Inflammatory macrophage treated with lipopolysaccharide for 4 hours (primary cell): ENCODE data around the gene UPF2.

Experiments
- DNase-seq: peaks from one replicate; pipeline ENCODE4 v3.0.0-alpha.2; 2020

UPF2 gene

DNA sequence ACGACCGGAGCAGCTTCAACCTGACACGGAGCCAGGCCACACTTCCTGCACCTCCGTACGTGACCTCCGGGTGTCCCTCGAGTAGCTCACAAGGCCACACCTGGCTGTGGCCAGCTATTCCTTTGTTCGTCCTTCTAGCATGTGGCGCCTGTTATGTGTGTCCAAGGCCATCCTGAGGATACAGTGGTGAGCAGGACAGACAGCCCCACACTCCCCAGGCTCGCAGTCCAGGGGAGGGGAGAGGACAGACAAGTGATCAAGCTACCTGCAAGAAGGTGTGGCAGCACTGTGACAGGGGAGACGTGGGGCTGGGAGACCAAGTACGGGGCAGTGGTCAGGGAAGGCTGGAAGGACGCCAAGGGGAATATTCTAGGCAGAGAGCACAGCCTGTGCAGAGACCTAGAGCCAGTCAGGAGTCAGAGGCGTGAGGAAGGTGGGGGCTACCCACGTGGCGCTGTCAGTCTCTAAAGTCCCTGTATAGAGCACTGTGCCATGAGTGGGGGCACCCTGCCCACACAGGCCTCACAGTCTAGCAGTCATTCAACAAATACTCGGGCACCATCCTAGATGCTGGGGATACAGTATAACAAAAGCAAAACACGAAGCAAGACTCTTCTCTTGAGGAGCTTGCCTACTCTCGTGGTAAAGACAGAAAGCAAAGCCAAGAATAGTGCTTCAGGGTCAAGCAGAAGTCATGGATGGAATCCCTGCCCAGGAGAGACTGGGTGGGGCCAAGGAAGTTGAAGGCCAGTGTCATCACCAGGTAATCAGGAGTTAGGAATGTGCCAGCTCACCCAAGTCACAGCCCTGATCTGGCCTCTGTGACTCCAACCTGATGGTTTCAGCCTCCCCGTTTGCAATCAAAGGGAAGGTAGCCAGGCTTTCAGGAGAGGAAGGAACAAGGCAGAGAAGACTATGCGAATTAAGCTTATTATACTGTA, 160.9 kb downstream of the UPF2 start:
- no peak for DNase-seq

DNA sequence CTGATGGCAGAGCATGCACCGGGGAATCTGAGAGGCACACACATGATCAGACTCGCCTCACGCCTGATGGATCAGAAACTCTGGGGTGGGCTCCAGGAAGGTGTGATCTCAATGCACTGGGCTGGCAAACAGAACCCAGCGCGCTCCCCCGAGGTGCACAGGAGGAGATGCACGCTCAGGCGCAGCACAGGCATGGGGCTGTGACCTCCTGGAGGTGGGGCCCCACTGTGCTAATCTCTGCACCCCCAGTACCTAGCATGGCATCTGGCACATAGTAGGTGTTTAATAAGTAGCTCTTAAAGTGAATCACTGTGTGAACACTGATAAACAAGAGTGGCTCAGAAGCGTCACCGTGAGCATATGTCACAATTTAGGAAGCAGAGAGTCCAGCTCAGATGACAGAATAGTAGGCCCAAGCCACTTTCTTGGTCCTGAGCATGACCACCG, 161.6 kb downstream of the UPF2 start:
- DNase-seq = no peak

DNA sequence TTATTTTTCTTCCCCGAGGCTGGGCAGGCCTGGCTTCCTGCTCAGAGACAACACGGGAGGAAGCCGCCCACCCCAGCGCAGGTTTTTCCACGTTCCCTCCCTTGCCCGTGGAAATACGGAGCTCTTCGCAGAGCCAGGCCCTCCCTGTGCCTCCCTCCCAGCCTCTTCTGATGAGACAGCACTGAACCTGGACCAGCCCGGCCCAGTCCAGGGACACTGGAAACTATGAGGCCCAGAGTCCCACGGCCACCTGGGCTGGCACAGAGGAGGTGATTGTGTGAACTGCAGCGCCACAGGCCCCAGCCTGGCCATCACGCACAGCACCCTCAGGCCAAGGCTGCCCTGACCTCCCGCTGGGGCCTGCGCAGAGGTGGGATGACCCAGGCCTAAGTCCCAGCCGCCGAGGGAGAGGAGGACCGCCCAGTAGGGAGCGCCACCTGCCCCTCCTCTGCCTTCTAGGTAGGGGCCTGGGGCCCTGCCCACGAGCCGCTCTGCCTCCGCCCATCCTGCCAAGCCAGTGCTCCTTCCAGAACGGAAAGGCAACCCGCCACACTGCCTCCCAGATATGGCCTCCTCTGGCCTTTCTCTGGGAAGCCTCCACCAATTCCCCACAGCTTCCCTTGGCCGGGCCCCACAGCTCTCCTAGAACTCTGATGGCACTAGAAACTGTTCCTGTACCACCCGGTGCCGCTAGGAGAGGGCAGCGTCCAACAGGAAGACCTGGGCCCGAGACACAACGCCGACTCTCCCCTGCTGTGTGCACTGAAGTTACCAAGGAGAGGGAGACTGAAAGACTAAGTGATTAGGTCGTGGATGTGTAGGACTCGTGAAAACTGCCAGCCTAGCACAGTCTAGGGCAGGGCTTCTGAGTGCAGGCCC, 162.2 kb downstream of the UPF2 start:
- no peak for DNase-seq

DNA sequence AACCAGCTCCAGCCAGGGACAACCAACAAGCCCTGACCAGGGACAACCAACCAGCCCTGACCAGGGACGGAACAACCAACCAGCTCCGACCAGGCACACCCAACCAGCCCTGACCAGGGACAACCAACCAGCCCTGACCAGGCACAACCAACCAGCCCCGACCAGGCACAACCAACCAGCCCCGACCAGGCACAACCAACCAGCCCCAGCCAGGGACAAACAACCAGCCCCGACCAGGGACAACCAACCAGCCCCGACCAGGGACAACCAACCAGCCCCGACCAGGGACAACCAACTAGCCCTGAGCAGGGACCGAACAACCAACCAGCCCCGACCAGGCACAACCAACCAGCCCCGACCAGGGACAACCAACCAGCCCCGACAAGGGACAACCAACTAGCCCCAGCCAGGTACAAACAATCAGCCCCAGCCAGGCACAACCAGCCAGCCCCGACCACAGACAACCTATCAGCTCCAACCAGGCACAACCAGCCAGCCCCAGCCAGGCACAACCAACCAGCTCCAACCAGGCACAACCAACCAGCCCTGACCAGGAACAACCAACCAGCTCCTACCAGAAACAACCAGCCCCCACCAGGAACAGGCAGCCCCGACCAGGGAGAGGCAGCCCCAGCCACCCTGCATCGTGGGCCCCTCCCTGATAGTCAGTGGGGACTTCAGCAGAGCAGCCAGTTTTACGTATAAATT, 163.1 kb downstream of the UPF2 start:
- no peak for DNase-seq

DNA sequence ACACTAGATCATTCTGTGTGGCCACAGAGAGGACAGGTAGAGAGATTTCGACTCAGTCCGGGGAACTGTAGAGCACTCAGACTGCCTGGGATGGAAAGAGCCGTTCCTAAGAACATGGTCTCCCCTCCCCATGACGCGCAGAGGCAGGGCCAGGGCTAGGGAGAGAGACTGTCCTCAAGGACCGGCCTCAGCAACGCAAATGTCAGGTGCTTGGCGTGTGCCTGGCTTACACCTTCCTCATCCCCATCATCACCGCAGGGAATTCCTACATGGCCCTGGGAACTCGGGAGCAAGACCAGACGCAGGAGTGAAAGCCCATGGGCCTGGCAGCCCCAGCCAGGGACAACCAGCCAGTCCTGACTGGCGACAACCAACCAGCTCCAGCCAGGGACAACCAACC, 163.8 kb downstream of the UPF2 start:
- no peak for DNase-seq

DNA sequence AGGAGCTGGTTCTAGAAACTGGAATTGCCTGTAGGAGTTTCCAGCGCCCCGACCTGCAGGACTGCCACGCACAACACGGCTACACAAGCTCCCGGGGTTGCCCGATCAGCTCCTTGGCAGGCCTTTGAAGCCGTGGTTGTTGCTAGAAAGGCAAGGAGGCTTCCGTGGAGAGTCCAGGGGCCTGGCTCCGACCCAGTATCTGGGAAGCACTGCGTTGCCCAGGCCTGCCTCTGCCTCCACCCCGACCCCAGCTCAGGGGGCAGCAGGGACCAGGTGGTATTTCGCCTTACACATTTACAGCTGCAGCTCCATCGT, 165.1 kb downstream of the UPF2 start:
- no peak for DNase-seq

DNA sequence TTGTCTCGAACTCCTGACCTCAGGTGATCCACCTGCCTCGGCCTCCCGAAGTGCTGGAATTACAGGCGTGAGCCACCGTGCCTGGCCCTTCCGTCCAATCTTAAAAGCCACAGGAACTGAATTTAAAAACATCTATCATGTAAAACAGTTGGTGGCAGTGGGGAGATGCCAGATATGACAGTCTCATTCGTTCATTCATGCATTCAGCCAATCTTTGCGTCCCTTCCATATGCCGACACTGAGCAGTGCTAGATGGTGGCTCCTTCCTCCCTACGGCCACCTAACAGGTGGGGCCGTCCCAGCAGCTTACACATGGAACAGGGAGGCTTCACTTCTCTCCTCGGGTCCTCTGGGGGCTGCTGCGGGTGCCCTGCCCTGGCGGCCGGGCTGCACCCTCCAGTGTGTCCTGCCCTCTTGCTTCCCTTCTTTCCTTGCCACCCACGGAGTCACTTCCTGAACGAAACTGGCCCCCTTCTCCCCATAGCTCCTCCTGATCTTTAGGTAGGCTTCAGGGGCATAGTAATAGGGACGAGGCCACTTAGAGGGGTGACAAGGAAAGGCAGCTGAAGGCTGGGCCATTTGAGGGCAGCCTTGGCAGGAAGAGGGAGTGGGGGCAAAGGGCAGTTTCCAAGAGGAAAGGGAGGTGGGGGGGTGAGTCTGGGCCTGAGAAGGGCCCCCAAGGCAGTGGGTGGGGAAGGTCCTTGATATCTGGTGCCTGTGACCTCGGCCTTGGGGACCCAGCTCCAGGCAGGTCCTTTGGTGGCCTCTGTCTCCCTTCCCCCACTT, 165.6 kb downstream of the UPF2 start:
- DNase-seq = no peak

DNA sequence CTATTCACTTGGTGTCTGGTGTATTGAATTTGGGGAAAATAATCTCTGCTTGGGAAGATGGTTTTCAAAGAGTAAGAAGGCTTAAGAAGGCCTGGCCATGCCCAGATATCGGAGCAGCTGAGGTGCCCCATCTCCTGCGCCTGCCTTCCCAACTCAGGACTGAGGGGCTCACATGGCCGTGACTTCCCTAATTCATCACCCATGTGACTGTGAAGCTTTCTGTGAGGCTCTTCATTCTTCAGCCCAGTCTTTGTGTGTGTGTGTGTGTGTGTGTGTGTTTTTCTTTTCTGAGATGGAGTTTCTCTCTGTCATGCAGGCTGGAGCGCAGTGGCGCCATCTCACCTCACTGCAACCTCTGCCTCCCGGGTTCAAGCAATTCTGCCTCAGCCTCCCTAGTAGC, 166.3 kb downstream of the UPF2 start:
- no peak for DNase-seq

DNA sequence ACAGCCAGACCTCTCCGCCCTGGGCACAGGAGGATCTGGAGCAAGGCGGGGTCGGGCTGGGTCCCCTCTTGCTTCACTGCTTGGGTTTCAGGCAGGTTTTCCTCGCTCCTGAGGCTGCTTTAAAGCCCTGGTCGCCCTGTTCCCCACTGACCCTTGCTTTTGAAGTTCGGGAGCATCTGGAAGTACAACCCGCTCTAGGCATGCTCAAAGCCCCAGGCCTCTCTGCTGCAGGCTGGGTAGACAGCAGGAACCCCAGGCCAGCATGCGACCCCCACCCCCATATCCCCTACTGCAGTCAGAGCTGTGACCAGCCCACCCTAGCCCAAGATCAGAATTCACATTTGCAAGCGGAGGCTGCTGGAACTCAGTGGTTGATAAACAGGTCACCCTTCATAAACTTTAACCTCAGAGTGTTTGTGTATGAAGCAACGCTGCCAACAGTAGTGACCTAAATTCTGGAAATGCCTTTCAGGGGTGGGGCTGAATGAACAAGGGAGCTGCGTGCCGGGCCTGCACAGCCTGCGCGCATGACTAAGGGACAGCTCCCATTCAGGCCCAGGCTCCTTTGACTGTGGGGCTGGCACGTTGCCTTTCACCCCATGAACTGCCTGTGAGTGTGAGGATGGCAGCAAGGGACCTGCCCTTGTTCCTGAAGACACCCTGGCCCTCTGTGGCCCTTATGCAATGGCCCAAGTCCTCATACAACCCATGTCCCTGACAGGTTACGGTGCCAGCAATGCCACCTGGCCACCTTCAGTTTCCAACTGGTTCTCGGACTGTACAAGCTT, 166.9 kb downstream of the UPF2 start:
- DNase-seq = no peak

DNA sequence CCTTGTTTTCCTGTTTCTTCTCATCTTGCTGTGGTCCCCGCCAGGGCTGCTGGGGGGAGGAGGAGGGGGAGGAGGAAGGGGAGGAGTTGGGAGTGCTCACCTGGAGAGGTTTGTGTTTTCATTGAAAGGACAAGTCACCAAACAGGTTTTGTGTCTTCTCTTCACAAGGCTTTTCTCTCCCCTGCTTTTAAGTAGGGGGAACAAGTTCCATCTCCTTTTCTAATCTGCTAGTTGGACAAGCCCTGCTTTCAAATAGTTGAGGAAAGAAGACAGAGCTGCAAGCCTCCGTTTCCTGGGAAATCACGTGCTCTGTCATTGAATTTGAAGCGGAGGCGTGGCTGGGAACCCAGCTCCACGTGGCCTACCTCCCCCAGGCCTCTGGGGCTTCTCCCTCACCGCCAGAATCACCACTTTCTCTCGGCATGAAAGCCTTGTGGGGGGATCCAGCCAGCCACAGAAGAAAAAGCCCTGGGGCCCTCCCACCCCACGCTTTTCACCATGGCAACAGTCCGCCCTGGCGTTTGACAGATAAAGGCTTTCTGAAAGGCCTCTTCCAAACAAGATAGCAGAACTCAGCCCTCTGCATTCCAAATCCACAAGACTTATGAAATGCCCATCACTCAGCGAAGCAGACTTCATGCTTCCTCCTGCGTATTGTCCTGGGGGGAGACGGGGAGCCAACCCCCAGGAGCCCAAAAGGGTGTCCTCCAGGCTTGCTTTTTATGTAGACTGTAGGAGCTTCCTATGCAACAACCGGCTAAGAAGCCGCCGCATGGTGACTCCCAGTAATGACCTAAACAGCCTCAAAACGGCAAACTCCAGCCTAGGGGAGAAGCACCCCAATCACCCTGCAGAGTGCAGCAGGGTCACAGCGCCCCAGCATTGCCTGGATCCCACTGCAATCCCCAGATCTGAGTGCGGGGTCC, 167.8 kb downstream of the UPF2 start:
- no peak for DNase-seq

DNA sequence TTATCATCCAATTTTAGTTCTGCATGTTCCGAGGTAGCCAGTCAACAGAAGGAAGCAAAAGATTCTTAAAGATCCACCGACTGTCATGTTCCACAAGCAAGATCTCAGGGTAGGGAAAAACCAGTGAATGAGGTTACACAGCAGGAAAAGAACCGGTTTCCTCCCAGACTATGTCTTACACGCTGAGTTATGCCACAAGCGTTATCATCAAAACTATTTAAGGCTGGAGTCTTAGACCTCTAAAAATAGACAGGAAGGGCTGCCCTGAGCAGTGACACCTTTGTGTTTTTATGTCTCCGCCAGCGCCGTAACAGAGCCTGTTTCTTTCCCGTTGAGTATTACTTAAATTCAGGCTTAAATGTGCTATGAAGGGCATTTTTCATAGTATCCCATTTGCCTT, 171.1 kb downstream of the UPF2 start:
- no peak for DNase-seq

DNA sequence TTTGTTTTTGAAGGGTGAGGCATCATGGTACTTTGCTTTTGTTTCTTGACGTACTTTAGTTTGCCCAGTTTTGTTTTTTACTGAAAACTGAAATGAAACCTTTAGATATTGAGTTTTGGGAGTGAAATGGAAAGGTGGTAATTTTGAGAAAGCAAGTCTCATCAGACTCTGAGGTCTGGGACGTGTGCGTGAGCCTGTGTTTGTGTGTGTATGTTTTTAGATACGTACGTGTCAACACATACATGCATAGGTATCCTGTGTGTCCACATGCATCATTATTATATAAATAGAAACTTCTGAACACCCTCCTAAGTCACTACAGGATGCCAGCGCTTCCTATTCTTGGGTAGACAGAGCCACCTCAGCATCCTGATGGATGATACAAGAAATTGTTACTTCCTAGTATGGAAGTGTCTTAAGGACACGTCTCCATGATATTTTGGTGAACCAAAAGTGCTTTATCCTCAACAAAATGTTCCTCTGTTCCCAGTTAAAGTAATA, 171.7 kb downstream of the UPF2 start:
- no peak for DNase-seq

DNA sequence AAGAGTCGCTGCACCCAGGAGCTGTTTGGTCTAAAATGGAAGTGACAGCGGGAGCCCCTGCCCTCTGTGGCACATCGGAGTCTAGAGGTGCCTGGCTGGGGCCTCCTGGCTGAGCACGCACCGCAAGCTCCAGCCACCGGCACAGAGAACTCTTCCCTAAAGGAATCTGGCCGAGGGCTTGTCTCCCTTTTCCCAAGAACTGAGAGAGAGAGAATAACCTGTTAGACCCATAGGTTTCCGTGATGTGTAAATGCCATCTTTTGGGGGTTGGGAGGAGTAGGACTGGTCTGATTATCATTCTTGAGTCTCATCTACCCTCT, 172.2 kb downstream of the UPF2 start:
- no peak for DNase-seq
